ENCODE measurements around the gene CARD6. TPM values are rescaled to one million over a fixed set of nuclear protein-coding genes. Genes with fewer than 3 reads are reported as not detected.
"Not testable (repeated sequence)": the region's sequence is repeated elsewhere in the genome, so short reads cannot be mapped to it uniquely, and the experiment has no call there.

Gene CARD6, protein sequence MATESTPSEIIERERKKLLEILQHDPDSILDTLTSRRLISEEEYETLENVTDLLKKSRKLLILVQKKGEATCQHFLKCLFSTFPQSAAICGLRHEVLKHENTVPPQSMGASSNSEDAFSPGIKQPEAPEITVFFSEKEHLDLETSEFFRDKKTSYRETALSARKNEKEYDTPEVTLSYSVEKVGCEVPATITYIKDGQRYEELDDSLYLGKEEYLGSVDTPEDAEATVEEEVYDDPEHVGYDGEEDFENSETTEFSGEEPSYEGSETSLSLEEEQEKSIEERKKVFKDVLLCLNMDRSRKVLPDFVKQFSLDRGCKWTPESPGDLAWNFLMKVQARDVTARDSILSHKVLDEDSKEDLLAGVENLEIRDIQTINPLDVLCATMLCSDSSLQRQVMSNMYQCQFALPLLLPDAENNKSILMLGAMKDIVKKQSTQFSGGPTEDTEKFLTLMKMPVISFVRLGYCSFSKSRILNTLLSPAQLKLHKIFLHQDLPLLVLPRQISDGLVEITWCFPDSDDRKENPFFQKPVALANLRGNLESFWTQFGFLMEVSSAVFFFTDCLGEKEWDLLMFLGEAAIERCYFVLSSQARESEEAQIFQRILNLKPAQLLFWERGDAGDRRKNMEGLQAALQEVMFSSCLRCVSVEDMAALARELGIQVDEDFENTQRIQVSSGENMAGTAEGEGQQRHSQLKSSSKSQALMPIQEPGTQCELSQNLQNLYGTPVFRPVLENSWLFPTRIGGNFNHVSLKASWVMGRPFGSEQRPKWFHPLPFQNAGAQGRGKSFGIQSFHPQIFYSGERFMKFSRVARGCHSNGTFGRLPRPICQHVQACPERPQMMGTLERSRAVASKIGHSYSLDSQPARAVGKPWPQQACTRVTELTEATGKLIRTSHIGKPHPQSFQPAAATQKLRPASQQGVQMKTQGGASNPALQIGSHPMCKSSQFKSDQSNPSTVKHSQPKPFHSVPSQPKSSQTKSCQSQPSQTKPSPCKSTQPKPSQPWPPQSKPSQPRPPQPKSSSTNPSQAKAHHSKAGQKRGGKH
- total RNA-seq (10 to 100 TPM; 10.4 to 19.8 TPM), polyA plus RNA-seq (1 to 10 TPM; 4.6 to 4.8 TPM)
- long read RNA-seq, donor 1, partial matches to known transcripts, result 5 of 5 reads
- long read RNA-seq, donor 1, other reads (novel, unspliced or antisense), result 0 of 5 reads
- long read RNA-seq, donor 2, full-length matches to known transcripts, result 2 of 4 reads
- long read RNA-seq, donor 2, partial matches to known transcripts, result 0 of 4 reads
- long read RNA-seq, donor 2, other reads (novel, unspliced or antisense), result 2 of 4 reads

DNA sequence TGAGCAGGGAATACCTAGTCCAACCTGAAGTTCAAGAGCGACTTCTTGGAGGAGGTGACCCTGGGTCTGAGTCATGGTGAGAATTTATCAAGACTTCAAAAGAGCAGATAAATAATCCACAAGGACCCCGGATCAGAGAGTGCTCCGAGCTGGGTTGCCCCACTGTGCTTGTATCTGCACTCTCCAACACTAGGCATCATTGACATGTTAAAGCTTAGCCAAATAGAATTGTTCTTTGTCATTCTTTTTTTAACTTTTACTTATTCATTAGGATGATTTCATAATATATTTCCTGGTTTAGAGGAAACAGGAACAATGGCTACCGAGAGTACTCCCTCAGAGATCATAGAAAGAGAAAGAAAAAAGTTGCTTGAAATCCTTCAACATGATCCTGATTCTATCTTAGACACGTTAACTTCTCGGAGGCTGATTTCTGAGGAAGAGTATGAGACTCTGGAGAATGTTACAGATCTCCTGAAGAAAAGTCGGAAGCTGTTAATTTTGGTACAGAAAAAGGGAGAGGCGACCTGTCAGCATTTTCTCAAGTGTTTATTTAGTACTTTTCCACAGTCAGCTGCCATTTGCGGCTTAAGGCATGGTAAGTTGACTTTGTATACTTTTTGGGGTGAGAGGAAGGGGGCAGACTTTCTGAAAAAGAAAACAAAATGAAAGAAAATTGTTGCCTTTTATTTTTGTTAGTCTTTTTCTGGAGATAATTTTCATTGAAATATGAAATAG, at the start of gene CARD6:
Gene CARD6 (plus strand): TSS at position 300 of the 738 bp plus-strand sequence. CDS start 16 bp downstream, at position 316.
- 25% methylated on average over 9 of the region's 9 CpGs for WGBS, 2 donors
- no peak for ATAC-seq (ENCODE audit: low FRiP score)
- Histone ChIP-seq H3K4me3 (ENCODE audit: low read length in 2 of 2) (peak within 1 kb of the TSS; percentile 36 to 79), H3K27me3 (ENCODE audit: control insufficient read depth in 1 of 2, insufficient read depth in 2 of 2, low read length in 1 of 2) (no peaks in the 10 kb centered on the region), H3K36me3 (ENCODE audit: control insufficient read depth in 1 of 2, insufficient read depth in 2 of 2, low read length in 1 of 2) (peaks cover 0 to 2% of the 10 kb centered on the region in 2 donors), H3K27ac (ENCODE audit: low read depth in 1 of 2, low read length in 2 of 2) (no peak within 1 kb of the TSS), H3K4me1 (ENCODE audit: control insufficient read depth in 1 of 2, insufficient read depth in 2 of 2, low read length in 2 of 2) (no peaks in the 10 kb centered on the region), H3K9me3 (ENCODE audit: control insufficient read depth, low read length) (no peaks in the 10 kb centered on the region)
- no peak for DNase-seq
- intact Hi-C loops (cut with DNase I), result no loop called here

DNA sequence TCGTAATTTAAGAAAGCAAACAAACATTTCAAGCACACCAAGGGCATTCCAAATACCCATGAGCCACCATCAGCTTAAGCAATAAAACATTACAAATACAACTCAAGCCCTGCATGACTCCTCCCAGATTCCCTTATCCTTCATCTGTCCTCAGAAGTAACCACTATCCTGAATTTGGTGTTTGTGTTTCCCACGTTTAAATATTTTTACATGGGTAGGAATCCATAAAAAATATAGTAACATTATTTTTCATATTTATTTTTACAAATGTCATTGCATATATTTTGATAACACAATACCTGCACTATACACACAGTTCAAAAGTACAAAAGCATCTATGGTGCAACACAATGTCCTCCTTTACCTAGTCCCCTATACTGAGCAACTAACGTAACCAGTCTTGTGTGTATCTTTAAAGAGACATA, 49.4 kb upstream of the CARD6 start:
- no peak for ATAC-seq (ENCODE audit: low FRiP score)
- DNase-seq, result no peak
- Histone ChIP-seq H3K36me3 (ENCODE audit: control insufficient read depth in 1 of 2, insufficient read depth in 2 of 2, low read length in 1 of 2) (no peaks in the 10 kb centered on the region), H3K27me3 (ENCODE audit: control insufficient read depth in 1 of 2, insufficient read depth in 2 of 2, low read length in 1 of 2) (no peaks in the 10 kb centered on the region), H3K9me3 (ENCODE audit: control insufficient read depth, low read length) (no peaks in the 10 kb centered on the region), H3K27ac (ENCODE audit: low read depth in 1 of 2, low read length in 2 of 2) (no peak overlapping the region), H3K4me1 (ENCODE audit: control insufficient read depth in 1 of 2, insufficient read depth in 2 of 2, low read length in 2 of 2) (peaks cover 2 to 3% of the 10 kb centered on the region in 2 donors), H3K4me3 (ENCODE audit: low read length in 2 of 2) (no peak overlapping the region)
- 40 to 49% methylated on average over 3 of the region's 3 CpGs for WGBS, 2 donors
- intact Hi-C loops (cut with DNase I), result no loop called here

DNA sequence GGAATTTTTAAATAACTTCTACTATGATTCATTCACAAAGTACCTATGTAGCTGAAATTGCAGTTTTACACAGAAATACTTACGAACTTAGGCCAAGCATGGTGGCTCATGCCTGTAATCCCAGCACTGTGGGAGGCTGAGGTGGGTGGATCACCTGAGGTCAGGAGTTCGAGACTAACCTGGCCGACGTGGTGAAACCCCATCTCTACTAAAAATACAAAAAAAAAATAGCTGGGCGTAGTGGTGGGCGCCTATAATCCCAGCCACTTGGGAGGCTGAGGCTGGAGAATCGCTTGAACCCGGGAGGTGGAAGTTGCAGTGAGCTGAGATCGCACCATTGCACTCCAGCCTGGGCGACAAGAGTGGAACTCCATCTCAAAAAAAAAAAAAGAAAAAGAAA, 48.5 kb upstream of the CARD6 start:
- ATAC-seq (ENCODE audit: low FRiP score); H3K27me3 ChIP-seq (ENCODE audit: control insufficient read depth in 1 of 2, insufficient read depth in 2 of 2, low read length in 1 of 2); H3K4me1 ChIP-seq (ENCODE audit: control insufficient read depth in 1 of 2, insufficient read depth in 2 of 2, low read length in 2 of 2): not testable (repeated sequence)

DNA sequence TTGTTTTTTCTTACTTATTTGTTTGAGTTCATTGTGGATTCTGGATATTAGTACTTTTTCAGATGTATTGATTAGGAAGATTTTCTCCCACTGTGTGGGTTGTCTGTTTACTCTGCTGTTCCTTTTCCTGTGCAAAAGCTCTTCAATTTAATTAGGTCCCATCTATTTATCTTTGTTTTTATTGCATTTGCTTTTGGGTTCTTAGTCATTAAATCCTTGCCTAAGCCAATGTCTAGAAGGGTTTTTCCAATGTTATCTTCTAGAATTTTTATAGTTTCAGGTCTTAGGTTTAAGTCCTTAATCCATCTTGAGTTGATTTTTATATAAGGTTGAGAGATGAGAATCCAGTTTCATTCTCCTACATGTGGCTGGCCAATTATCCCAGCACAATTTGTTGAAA, 46.8 kb upstream of the CARD6 start:
- H3K27ac ChIP-seq (ENCODE audit: low read depth in 1 of 2, low read length in 2 of 2); H3K9me3 ChIP-seq (ENCODE audit: control insufficient read depth, low read length); H3K27me3 ChIP-seq (ENCODE audit: control insufficient read depth in 1 of 2, insufficient read depth in 2 of 2, low read length in 1 of 2); ATAC-seq (ENCODE audit: low FRiP score); H3K4me1 ChIP-seq (ENCODE audit: control insufficient read depth in 1 of 2, insufficient read depth in 2 of 2, low read length in 2 of 2); H3K4me3 ChIP-seq (ENCODE audit: low read length in 2 of 2); intact Hi-C loops (cut with DNase I); H3K36me3 ChIP-seq (ENCODE audit: control insufficient read depth in 1 of 2, insufficient read depth in 2 of 2, low read length in 1 of 2); DNase-seq: not testable (repeated sequence)

More for the DNA sequence above, 48.5 kb upstream of the CARD6 start:
- 90 to 92% methylated on average over 10 of the region's 10 CpGs for WGBS, 2 donors
- DNase-seq; intact Hi-C loops (cut with DNase I); H3K36me3 ChIP-seq (ENCODE audit: control insufficient read depth in 1 of 2, insufficient read depth in 2 of 2, low read length in 1 of 2); H3K9me3 ChIP-seq (ENCODE audit: control insufficient read depth, low read length); H3K4me3 ChIP-seq (ENCODE audit: low read length in 2 of 2); H3K27ac ChIP-seq (ENCODE audit: low read depth in 1 of 2, low read length in 2 of 2): not testable (repeated sequence)

DNA sequence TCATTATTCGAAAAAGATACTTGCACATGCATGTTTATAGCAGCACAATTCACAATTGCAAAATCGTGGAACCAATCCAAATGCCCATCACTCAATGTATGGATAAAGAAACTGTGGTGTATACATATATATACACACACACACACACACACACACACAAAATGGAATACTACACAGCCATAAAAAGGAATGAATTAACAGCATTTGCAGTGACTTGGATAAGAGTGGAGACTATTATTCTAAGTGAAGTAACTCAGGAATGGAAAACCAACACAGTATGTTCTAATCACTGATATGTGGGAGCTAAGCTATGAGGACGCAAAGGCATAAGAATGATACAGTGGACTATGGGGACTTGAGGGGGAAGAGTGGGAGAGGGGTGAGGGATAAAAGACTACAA, 46.3 kb upstream of the CARD6 start:
- H3K27me3 ChIP-seq (ENCODE audit: control insufficient read depth in 1 of 2, insufficient read depth in 2 of 2, low read length in 1 of 2); H3K36me3 ChIP-seq (ENCODE audit: control insufficient read depth in 1 of 2, insufficient read depth in 2 of 2, low read length in 1 of 2); H3K9me3 ChIP-seq (ENCODE audit: control insufficient read depth, low read length); intact Hi-C loops (cut with DNase I); H3K4me3 ChIP-seq (ENCODE audit: low read length in 2 of 2); DNase-seq; H3K27ac ChIP-seq (ENCODE audit: low read depth in 1 of 2, low read length in 2 of 2); ATAC-seq (ENCODE audit: low FRiP score); H3K4me1 ChIP-seq (ENCODE audit: control insufficient read depth in 1 of 2, insufficient read depth in 2 of 2, low read length in 2 of 2): not testable (repeated sequence)
- WGBS, 2 donors, result 91 to 93% methylated on average over 3 of the region's 3 CpGs

DNA sequence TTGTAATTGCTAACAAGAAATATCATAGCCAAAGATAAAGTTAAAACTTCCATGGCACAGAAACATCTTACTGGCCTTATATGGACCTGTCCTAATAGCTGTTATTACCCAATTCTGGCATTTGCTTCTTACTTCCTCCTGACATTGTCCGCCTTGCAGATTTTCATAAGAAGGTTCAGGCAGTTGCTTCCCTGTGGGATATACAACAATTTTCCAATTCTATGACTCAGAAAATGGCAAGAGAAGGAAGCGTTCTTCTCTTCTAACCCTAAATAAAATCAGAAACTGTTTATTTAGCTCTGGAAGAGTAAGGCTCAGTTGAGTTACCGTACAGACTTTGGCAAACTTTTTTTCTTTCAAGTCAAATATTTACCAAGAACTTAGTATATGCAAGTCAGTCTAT, 44.7 kb upstream of the CARD6 start:
- no peaks in the 10 kb centered on the region for H3K9me3 ChIP-seq (ENCODE audit: control insufficient read depth, low read length)
- WGBS, 2 donors, result 32 to 35% methylated on average over 3 of the region's 3 CpGs
- no peaks in the 10 kb centered on the region for H3K36me3 ChIP-seq (ENCODE audit: control insufficient read depth in 1 of 2, insufficient read depth in 2 of 2, low read length in 1 of 2)
- intact Hi-C loops (cut with DNase I), result loop anchor here in 1 of 2 donors (2.0 kb wide), 1 partner anchor 42 kb away; the partner anchor contains the start of gene TTC33
- no peak overlapping the region for H3K27ac ChIP-seq (ENCODE audit: low read depth in 1 of 2, low read length in 2 of 2)
- ATAC-seq (ENCODE audit: low FRiP score) (peak; percentile 28), DNase-seq (no peak)
- H3K27me3 ChIP-seq (ENCODE audit: control insufficient read depth in 1 of 2, insufficient read depth in 2 of 2, low read length in 1 of 2), result no peaks in the 10 kb centered on the region
- H3K4me3 ChIP-seq (ENCODE audit: low read length in 2 of 2), result peak overlapping the region; percentile 20 to 48
- peaks cover 0 to 8% of the 10 kb centered on the region in 2 donors for H3K4me1 ChIP-seq (ENCODE audit: control insufficient read depth in 1 of 2, insufficient read depth in 2 of 2, low read length in 2 of 2)

DNA sequence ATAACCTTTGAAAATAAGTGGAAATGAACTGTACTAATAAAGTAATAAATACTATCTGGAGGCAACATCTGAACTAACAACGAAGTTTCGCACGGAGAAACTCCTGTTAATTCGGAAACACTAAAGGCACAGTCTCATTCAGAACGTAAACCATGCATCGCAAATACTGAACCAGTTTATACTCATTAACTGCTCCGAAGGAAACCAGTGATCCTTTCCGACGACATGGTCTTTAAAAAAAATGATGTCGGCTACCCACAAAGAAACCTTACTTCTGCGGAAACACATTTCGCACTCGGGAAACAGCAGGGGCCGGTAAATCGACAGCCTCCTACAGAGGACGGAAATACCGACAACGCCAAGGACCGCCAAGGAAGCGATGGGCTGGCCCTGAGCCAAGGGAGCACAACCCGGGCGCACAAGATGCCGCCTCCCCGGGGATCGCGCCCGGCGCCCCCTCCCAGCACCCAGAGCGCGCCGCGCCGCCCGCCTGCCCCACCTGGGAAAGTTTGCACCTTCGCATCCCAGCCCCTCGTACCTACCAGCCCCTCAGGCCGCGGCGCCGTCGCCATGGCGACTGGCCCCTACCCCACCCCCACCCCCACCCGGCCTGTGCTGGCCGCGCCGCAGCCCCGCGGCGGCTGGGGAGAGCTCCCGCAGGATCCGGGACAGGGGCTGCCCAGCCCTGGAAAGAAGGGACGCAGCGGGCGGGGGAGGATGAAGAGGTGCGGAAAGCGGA, 43.7 kb upstream of the CARD6 start:
- peak; percentile 82 to 92 for DNase-seq
- intact Hi-C loops (cut with DNase I), result loop anchor here (1.0 to 2.0 kb wide), 2 partner anchors 38 to 43 kb away; partner anchors contain the start of genes RPL37 (in 1 of the 2) and TTC33 (in 1 of the 2)
- WGBS, 2 donors, result 1% methylated on average over 37 to 56 of the region's 56 CpGs
- Histone ChIP-seq H3K27me3 (ENCODE audit: control insufficient read depth in 1 of 2, insufficient read depth in 2 of 2, low read length in 1 of 2) (no peaks in the 10 kb centered on the region), H3K4me1 (ENCODE audit: control insufficient read depth in 1 of 2, insufficient read depth in 2 of 2, low read length in 2 of 2) (peaks cover 0 to 5% of the 10 kb centered on the region in 2 donors), H3K27ac (ENCODE audit: low read depth in 1 of 2, low read length in 2 of 2) (peak overlapping the region; percentile 53 to 64), H3K4me3 (ENCODE audit: low read length in 2 of 2) (peak overlapping the region; percentile 81 to 93), H3K36me3 (ENCODE audit: control insufficient read depth in 1 of 2, insufficient read depth in 2 of 2, low read length in 1 of 2) (no peaks in the 10 kb centered on the region), H3K9me3 (ENCODE audit: control insufficient read depth, low read length) (no peaks in the 10 kb centered on the region)
- peak; percentile 80 for ATAC-seq (ENCODE audit: low FRiP score)
